HG02884 (cell line): Measurements from ENCODE around the gene NEK7.
"Not testable (repeated sequence)": the region's sequence is repeated elsewhere in the genome, so short reads cannot be mapped to it uniquely, and the experiment has no call there.

ENCODE experiments used
- ATAC-seq: cut with Tn5 transposase; IDR thresholded peaks from one replicate; pipeline ENCODE4 v1.9.1; 2021; ENCODE audit warnings: mild to moderate bottlenecking, moderate library complexity; ENCODE audit not compliant: unreplicated experiment

Gene NEK7

DNA sequence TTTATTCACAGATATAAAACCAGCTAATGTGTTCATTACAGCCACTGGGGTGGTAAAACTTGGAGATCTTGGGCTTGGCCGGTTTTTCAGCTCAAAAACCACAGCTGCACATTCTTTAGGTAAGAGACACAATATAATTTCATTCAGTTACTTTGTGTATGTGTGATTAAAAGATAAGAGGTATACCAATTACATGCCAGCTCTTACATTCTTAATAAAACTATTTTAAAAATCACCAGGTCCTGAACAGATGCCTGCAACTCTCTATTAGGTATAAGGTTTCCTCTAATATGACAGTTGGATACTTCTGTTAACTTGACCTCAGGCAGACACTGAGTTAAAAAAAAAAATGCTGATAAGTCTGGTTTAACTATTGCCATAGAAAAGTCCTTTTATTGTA lies 122.1 kb downstream of the NEK7 start:
- ATAC-seq = no peak

DNA sequence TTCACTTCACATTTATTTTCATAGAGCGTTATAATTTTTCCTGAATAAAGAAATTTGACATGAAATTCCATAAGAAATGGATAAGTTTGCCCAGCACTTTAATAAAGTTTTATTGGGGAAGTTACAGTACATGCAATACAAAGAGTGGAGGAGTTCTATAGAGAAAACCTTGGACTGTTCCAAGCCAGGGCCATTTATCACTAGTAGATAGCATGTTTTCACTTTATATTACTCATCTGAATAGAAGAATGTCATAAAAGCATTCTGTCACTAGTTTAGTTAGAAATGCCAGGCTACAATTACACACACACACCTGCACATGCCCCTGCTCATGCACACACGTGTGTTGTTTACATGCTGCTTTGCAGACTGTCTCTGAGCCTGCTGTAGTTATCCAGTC lies 123.3 kb downstream of the NEK7 start:
- ATAC-seq = no peak

DNA sequence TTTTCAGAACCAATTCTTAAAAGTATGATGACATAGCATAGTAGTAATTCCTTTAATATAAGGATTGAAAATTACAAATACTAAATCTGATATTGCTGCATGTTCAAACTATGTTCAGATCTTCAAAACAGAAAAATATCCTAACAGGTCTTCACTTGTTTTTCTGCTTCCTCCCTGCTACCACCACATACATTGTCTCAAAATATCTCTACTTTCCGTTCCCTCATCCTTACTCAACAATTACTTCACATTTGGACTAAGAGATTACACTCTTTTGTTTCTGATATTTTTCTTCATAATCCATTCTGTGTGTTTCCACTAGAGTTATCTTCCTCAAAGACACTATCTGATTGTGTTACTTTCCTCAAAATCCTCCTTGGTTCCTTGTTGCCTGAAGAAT lies 125.1 kb downstream of the NEK7 start:
- ATAC-seq = no peak

DNA sequence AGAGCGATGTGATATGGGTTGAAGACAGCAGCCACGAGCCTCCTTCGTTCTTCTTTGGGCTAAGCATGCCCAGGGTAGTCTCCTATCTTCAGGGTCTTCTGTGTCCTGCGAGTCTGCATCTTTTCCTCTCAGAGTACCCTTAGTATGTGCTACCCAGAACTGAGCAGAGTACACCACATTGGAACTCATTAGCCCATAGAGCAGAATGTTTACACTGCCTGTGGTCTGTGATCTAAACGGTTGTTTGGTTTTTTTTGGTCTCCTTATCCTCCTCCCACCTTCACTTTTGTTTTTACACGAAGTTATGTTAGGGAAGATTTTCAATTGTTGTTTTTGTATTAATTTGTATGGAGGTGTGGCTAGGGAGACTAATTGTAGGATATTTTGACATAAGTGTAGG lies 126.4 kb downstream of the NEK7 start:
- ATAC-seq = no peak

DNA sequence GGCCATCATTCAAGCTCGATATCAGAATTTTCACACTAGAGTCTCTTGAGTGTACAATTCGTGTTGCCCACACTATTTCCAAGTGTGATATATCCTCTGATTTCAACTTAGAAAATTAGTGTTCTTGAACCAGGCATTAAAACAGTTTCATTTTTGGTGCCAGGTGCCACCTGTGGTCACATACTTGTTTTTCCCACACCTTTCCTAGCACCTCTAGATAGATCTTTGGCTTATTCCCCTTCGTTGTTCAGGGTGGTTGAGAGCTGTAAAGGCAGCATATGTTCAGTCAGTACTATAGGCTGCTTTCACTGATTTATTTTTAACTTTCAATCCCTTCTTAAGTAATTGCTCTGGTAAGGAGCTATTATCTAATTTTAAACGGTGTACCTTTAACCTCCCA lies 131.1 kb downstream of the NEK7 start:
- no peak for ATAC-seq

DNA sequence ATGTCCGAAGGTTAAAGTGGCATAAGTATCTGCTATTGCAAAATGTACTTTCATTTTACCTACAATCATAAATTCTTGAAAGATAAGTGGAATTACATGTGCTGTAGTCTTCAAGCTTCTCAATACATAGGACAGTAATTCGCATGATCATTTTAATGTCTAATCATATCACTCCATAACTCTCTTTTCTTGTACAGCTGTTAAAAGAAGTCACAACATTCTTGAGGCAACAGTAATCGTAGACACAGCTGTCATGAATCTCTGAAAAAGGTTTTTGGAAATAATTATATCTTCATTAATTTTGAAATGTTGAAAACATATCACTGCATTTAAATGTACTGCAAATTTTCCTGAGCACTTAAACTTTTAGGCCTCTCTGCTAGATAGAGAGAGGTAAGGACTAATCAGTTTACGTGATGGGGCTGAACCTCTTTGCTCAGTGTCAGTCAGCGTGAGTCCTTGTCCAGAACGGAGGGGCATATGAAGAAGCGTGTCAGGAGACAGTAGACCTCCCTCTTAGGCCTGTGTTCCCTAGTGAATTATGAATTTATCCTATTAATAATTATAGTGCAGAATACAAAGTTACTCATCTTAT lies 133.4 kb downstream of the NEK7 start:
- ATAC-seq = no peak

DNA sequence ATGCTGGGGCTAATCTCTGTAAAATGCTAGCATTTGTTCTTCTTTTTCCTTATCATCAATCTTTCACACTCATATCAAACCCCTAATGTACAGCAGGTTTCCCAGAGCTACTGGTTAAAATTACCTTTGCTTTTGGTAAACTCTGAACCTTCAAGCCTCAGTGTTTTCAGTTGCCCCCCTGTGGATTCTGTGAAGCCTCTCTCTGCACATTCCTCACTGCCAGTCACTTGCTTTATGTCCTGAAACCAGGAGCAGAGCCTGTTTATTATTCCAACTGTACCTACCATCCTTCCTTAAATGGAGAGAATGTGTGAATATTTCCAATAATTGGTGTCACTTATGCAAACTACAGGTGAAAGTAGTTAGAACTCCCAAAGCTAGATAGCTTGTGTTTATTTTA lies 134.2 kb downstream of the NEK7 start:
- ATAC-seq = no peak

DNA sequence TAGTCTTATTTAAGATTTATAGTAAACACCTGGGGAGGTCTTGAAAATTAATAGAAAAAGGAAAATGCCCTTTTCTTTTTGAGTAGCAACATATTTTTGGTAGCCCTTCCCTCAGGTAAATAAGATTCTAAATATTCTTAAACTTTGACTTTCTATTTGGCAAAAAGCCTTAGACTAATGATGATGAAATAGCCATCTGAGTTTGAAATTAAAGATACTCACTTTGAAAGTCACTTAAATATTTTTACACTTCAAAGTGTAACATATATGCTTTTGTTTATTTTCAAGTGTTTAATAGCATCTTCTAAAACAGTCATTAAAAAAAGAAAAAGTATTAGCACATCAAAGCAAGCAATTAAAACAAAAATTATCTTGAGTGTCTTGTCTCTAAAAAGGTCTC lies 135.1 kb downstream of the NEK7 start:
- ATAC-seq = no peak

DNA sequence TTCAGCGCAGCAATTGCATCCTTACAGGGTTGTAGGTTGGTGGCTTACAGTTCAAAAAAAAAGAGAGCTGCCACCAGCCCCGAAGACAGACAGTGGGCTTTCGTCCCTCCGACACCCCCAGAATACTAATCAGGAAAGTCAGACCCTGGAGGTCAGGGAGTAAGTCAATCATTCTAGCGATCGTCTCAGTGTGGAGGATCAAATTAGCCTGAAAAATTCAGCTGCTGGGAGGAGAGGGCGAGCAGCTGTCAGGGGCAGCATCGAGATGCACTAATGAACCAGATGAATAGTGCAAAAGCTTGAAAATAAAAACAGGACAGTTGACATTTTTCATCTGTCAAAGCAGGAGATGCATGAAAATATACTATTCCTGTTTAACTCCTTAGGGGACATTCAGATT lies 138.4 kb downstream of the NEK7 start:
- ATAC-seq = no peak

DNA sequence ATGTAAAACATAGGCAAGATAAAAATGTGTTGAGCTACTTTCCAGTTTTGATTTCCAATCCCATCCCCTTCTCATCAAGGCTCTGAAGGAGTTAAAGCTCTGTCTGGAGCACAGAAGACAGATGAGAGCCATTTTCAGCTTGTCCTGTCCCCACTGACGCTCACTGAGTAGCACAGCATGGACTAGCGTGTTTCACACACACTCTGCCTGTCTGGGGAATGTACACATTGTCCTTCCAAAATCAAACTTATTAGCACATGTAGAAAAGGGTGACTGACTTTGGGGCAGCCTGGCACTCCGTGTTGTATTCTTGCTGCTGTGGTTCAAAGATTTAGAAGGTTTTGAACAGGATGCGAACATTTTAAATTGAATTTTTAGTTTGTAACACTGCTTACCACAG lies 139.2 kb downstream of the NEK7 start:
- ATAC-seq = no peak

DNA sequence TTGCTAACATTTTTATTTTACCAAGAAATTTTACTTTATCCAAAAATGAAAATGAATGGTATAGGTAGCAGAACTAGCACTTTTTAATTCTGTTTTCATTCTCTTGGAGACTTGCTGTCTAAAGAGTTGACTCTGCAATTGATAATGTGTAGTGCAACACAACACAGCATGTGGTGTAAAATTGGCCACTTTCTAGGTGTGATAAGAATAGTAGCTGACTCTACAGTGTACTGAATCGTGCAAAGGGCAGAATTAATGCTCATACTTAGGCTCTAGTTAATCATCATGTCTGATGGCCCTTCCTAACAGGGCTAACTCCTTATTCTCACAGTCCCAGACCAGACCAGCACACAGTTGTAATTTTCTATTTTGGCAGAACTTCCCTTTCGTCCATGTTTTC lies 140.5 kb downstream of the NEK7 start:
- no peak for ATAC-seq

DNA sequence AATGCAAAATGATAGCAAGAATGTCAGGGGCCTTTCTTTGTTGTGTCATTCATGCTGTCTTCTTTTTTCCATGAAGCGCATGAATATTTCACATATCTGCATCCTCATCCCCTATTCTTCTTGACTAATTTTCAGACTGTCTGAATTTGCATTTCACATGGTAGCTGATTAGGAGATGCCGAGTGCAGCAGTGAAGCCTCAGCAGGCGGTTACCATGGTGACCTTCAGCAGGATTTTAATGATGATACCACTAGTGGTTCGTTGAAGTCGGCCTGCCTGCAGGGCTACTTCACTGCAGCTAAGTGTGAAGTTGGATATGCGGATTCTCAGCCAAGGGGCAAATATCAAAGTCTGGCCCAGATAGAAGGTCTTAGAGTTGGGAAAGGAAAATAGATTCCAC lies 141.8 kb downstream of the NEK7 start:
- ATAC-seq = no peak

DNA sequence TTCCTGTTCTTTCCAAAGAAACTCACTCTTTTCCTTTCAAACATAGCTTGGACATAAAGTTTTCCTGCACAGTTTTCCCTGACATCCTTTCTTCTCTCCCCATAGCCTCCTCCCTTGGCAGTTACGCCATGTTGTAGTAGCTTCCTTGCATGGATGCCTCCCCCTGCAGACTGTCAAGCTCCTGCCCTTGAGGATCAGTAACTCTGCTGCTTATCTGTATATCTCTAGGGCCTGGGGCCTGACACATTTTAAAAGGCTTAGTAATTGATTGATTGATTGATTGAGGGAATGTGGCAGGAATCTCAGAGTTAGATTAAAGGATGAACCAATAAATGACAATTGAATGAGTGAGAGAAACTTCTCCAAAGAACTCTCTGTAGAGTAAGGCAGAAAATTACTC lies 143.7 kb downstream of the NEK7 start:
- no peak for ATAC-seq

DNA sequence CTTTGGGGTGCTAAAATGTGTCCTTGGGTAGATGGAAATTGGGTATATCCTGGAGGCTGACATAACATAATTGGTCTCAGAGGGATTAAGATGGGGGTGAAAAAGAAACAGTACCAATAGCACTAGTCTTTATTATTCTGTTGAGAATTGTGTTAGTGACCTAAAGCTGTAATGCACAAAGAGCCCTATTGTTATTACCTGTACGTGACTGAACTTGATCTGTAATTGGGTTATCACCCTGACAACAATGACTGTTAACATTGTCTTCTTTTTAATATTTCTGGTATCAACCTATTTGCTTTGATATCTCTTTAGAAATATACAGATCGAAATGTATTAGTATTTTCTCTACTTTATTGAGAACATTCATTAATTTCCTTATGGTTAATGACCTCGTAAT lies 147.6 kb downstream of the NEK7 start:
- no peak for ATAC-seq

DNA sequence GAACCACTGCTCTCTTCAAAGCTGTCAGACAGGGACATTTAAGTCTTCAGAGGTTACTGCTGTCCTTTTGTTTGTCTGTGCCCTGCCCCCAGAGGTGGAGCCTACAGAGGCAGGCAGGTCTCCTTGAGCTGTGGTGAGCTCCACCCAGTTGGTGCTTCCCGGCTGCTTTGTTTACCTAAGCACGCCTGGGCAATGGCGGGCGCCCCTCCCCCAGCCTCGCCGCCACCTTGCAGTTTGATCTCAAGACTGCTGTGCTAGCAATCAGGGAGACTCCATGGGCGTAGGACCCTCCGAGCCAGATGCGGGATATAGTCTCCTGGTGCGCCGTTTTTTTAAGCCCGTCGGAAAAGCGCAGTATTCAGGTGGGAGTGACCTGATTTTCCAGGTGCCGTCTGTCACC lies 158.0 kb downstream of the NEK7 start:
- ATAC-seq = not testable (repeated sequence)

DNA sequence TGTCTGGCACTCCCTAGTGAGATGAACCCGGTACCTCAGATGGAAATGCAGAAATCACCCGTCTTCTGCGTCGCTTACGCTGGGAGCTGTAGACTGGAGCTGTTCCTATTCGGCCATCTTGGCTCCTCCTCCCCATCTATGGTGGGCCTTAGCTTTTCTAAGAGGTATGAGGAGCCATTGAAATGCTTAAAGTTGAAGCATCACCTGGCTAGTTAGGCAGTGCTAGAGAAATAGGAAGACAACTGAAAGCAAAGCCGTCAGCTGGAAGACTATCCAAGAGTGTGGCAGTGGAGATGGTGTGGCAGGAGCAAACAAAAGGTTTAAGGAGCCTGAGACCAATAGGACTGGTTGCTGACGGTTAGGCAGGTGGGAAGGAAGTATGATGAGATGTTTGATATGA lies 158.5 kb downstream of the NEK7 start:
- ATAC-seq = not testable (repeated sequence)

DNA sequence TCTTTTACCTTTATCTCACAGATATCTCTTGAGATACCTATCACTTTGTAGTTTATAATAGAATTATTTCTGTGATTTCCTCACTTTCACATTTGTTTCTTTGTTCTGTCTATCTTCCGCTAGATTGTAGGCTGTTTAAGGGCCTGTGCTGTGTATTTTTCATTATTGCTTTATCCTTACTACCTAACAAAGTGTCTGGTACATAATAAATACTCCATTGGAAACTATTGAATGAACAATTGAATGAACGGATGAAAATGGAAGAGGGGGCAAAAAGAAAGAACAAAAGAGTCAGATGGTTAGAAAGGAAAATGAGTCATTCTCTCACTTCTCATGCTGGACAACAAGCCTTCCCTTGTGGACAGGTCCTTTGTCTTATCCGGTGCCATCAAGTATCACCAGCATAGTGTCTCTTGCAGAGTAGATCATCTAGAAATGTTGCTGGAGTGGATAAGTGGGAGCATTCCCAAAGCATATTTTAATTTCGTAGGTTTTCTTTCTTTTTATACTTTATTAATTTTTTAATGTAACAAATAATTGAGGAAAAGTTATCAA lies 159.8 kb downstream of the NEK7 start:
- no peak for ATAC-seq

DNA sequence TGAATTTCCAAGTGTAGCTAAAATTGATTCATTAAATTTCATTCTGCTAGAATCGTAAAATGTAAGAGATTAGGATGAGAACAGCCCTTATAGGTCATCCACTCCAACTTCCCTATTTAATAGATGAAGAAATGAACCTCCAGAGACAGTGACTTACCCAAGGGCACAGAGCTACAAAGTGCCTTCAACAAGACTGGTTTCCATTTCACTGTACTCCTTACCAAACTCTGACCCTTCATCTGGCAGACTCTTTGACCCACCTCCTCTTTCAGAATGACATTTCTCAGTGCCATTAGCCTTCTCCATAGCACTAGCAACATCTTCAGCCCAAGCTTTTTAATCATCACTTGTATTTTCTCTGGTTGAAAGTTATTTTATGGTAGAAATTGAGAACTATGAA lies 161.3 kb downstream of the NEK7 start:
- ATAC-seq = peak; percentile 74

DNA sequence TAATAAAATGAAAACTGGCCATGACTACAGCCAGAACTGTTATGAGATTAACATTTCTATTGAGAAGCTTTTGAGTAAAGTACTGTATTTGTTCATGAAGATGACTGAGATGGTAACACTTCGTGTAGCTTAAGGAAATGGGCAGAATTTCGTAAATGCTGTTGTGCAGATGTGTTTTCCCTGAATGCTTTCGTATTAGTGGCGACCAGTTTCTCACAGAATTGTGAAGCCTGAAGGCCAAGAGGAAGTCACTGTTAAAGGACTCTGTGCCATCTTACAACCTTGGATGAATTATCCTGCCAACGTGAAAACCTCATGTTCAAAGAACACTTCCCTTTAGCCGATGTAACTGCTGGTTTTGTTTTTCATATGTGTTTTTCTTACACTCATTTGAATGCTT lies 164.0 kb downstream of the NEK7 start:
- ATAC-seq = no peak

DNA sequence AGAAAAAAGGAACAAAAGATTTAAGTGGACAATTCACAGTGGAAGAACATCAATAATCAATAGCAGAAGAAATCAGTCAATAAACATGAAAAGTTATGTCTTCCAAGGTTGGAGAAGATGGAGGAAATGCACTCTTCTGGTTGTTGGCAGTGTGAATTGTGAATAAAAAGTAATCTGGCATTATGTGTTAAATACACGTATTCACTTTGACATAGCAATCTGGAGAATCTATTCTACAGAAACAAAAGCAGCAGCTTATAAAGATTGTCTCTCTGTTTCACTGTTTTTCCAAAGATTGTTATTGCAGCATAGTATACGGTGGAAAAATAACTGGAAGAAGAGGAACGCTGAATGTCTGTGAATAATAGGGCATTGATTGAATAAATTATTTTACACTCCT lies 169.4 kb downstream of the NEK7 start:
- no peak for ATAC-seq

DNA sequence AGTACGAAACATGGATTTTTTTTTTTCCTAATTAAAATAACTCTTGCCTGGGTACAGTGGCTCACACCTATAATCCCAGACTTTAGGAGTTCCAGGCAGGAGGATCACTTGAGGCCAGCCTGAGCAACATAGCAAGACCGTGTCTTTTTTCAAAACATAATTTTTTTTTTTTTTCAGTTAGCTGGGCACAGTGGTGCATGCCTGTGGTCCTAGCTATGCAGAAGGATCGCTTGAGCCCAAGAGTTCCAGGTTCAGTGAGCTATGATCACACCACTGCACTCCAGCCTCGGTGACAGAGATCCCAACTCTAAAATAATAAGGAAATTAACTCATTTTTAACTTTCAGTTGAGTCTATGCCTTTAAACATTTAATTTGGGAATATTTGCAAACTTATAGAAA lies 170.1 kb downstream of the NEK7 start:
- no peak for ATAC-seq

DNA sequence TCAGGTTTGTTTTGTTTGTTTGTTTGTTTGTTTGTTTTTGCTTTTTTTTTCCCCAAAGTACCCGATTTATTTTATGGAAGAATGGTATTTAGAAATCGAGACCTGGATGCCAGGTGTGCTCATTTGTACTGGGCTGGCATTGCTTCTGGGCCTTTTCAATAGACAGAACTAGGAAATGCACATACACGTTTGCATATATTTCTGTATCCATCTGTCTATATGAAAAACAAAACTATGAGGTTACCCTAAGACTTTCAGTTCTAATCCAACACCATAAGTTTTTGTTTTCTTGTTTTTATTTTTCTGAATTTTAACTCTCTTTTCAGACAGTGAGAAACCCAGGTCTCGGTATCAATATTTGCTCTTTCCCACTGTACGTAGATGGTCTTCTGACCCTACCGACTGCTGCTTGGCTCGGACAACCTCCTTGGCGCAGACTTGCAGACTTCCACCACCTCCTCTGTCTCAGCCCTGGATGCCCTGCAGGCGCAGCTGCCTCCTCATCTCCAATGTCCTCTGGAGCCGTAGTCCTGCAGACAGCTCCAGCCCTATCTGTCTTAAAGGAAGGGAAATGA lies 171.7 kb downstream of the NEK7 start:
- ATAC-seq = no peak

DNA sequence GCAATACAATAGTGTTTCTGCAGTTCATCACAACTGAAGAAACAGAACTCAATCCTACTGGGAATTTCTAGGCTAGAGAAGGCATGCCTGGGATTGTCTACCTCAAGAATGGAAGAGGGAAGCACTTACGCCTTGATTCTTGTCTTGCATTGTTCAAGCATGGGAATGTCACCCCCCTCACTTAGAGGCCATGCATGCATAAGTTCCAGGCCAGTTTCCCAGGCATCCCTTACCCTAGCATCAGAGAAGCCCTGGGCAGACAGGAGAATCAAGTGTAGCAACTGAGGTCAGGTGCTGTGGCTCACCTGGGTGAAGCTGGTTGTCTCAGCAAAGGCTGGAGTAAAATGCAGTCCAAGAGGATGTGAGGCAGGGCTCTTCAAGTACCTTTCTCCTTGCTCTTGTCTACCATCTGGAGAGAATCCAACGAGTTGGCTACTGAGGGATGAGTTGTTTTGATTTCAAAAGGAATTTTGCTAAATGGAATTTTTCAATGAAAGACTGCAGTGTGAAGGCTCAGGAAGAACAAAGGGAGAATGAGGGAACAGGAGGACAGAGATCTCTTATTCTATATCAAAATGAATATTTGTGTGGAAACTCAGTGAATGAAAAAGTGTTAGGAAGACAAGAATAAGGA lies 174.3 kb downstream of the NEK7 start:
- no peak for ATAC-seq
